WERI-Rb-1 (cell line): ENCODE results near the gene P2RX6.

Source experiments
- DNase-seq: peaks from one replicate; pipeline ENCODE4 v3.0.0-alpha.2; 2020
- H3K27ac ChIP-seq: fragments of 250-450 bp; sonication (Bioruptor Pico); 2 replicates; pipeline ENCODE4 v1.5.1; 2020; ENCODE audit warnings: mild to moderate bottlenecking, moderate library complexity
- H3K27me3 ChIP-seq: fragments of 250-450 bp; sonication (Bioruptor Pico); 2 replicates; pipeline ENCODE4 v1.5.1; 2021; ENCODE audit warnings: mild to moderate bottlenecking, low read depth, moderate library complexity; ENCODE audit not compliant: insufficient read depth, severe bottlenecking
- H3K36me3 ChIP-seq: fragments of 250-450 bp; sonication (Bioruptor Pico); 2 replicates; pipeline ENCODE4 v1.5.1; 2020; ENCODE audit warnings: mild to moderate bottlenecking, moderate library complexity
- H3K4me3 ChIP-seq: 2 replicates; pipeline ENCODE4 v1.5.1; 2011; ENCODE audit warnings: low read depth, mild to moderate bottlenecking, control low read depth, low read length
- H3K9me3 ChIP-seq: fragments of 250-450 bp; sonication (Bioruptor Pico); 2 replicates; pipeline ENCODE4 v1.5.1; 2021; ENCODE audit warnings: mild to moderate bottlenecking, moderate library complexity; ENCODE audit not compliant: severe bottlenecking
- TF ChIP-seq, protein P1 (sequence below): IDR thresholded peaks from 2 replicates; pipeline ENCODE4 v1.5.1; 2011; ENCODE audit warnings: low read depth, mild to moderate bottlenecking, control low read depth, inconsistent platforms, low read length

P2RX6 gene

DNA sequence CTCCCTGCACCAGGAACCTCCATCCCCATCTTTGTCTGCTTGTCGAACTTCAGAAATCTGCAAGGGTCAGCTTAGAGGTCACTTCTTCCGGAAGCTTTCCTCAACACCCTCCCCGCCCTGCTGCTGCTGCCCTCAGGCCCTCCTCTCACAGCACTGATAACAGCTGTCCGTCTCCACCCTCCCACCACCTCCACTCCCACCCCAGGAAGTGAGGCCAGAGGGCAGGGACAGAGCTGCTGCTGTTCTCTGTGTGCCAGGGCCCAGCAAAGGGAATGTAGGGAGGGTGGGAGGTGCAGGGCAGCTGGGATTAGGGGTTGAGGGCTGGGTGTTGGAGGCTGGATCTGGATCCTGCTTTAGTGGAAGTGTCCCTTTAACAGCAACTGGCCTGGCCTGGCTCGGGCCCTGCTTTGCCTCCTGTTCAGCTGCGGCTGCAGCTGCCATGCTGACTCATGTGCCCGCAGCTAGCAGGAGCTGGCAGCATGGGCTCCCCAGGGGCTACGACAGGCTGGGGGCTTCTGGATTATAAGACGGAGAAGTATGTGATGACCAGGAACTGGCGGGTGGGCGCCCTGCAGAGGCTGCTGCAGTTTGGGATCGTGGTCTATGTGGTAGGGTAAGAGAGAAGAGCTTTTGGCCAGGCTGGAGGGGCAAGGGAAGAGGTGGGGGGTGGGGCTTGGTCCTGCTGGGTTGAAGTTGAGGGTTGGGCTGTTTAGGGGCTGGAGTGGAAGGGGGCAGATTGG, at the start of gene P2RX6:
P2RX6 (plus strand) TSS at position 440 of the 740 bp plus-strand sequence; CDS start at position 450, 10 bp downstream.
- peak within 1 kb of the TSS; percentile 67 for H3K4me3 ChIP-seq
- peak; percentile 76 for DNase-seq
- H3K36me3 ChIP-seq, result peaks cover 4% of the 10 kb centered on the region; the same call in 1 of the 2 replicates
- TF ChIP-seq, protein P1, sequence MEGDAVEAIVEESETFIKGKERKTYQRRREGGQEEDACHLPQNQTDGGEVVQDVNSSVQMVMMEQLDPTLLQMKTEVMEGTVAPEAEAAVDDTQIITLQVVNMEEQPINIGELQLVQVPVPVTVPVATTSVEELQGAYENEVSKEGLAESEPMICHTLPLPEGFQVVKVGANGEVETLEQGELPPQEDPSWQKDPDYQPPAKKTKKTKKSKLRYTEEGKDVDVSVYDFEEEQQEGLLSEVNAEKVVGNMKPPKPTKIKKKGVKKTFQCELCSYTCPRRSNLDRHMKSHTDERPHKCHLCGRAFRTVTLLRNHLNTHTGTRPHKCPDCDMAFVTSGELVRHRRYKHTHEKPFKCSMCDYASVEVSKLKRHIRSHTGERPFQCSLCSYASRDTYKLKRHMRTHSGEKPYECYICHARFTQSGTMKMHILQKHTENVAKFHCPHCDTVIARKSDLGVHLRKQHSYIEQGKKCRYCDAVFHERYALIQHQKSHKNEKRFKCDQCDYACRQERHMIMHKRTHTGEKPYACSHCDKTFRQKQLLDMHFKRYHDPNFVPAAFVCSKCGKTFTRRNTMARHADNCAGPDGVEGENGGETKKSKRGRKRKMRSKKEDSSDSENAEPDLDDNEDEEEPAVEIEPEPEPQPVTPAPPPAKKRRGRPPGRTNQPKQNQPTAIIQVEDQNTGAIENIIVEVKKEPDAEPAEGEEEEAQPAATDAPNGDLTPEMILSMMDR, result no peak
- H3K27ac ChIP-seq, result peak within 1 kb of the TSS; percentile 86
- H3K9me3 ChIP-seq, result no peaks in the 10 kb centered on the region
- H3K27me3 ChIP-seq, result no peaks in the 10 kb centered on the region

DNA sequence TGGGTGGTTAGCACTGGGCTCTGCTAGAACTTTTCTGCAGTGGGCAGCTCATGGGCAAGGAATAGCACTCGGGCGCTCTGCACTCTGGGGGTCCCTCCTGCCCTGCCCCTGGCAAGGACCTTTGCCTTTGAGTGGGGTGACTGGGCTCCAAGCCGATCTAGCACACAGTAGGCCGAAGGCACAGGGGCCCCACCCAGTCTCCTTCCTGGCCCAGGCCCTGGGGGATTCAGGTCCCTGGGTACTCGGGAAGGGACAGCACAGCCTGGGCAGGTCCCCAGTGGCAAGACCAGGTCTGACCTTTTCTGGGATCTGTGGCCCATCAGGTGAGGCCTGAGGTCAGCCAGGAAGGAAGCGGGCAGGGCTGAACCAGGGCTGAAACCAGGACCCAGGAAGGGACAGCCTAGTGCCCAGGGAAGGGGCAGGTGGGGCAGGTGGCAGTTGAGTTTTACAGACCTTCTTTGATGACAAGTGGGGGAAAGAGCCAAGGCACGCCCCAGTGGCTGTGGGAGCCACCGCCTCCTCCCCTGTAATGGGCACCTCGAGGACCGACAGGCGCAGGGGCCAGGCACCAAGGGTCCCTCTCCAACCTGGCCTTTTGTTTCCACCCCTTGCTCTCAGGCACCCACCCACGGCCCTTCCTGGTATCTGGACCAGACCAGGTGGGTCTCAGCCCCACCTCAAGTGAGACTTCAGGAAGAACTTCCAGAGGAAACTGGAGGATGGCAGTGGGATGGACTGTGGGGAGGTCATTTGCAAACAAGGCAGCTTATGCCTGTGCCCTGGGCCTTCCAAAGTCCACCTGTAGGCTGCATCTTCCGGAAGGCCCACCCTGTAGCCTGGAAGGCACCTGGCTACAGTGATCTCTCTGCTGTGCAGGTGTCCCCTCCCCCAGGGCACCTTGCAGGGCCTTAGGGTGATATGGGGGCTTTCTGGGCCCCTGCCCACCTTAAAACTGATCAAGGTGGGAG, 48.8 kb upstream of the P2RX6 start:
- no peaks in the 10 kb centered on the region for H3K9me3 ChIP-seq
- H3K27ac ChIP-seq, result no peak overlapping the region; the same call in 1 of the 2 replicates
- TF ChIP-seq, protein P1, result no peak
- no peaks in the 10 kb centered on the region for H3K36me3 ChIP-seq
- H3K4me3 ChIP-seq, result no peak overlapping the region
- no peaks in the 10 kb centered on the region for H3K27me3 ChIP-seq
- DNase-seq, result no peak

GRCh38 chr22:20966883-20967696, 47.9 kb upstream of the P2RX6 start, which contains the start of gene AIFM3:
Gene AIFM3 (plus strand): TSS chr22:20967255. CDS start chr22:20967945, 690 bp downstream.
- no peaks in the 10 kb centered on the region for H3K36me3 ChIP-seq
- DNase-seq, result no peak
- H3K27ac ChIP-seq, result peak within 1 kb of the TSS; percentile 82
- H3K4me3 ChIP-seq, result no peak within 1 kb of the TSS; the same call in 1 of the 2 replicates
- no peaks in the 10 kb centered on the region for H3K9me3 ChIP-seq
- TF ChIP-seq, protein P1, result no peak
- no peaks in the 10 kb centered on the region for H3K27me3 ChIP-seq

DNA sequence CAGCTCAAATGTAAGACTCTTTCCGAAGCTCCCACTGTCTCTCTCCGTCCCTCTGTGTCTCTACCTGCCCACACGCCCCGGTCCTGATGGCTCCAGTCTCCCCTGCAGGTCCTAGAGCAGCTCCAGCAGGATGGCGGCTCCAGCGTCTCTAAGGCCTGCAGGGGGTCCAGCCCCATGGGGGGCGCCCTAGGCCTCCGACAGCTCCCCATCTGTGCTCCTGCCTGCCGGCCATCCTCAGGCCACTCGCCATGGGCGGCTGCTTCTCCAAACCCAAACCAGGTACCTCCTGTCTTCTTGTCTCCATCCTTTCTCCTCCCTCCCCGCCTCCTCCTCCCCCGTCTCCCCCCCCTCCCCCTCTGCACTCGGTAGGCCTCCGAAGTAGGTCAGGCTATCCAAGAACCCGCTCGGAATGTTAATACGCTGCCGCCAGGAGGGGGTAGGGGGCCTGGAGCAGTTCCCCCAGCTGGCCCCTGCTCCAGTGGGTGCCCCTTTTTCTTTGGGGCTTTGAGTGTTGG, 47.2 kb upstream of the P2RX6 start:
- peak overlapping the region; percentile 82 for H3K27ac ChIP-seq
- H3K4me3 ChIP-seq, result no peak overlapping the region; the same call in 1 of the 2 replicates
- TF ChIP-seq, protein P1, result 0 out of 2 replicates have a peak, but pooled peaks have one; percentile 3
- H3K9me3 ChIP-seq, result no peaks in the 10 kb centered on the region
- H3K36me3 ChIP-seq, result no peaks in the 10 kb centered on the region
- H3K27me3 ChIP-seq, result no peaks in the 10 kb centered on the region
- peak; percentile 63 for DNase-seq
